ENCODE data around the gene UBXN6.

- TF ChIP-seq EP300 (IDR thresholded peaks at IDR 0.05) (no peak), CTCF (IDR thresholded peaks at IDR 0.05) (no peak)
These were observed 42.3 kb upstream of the UBXN6 start for GRCh38 chr19:4499855-4500254.
